Erythroblast (primary cell): ENCODE results near the gene FANCF.

Experiments used
- GATA1 ChIP-seq: IDR thresholded peaks from 2 replicates; pipeline ENCODE4 v1.6.1; 2011; ENCODE audit warnings: low read depth, mild to moderate bottlenecking, control low read depth, low read length, moderate library complexity
- POLR2A ChIP-seq: IDR thresholded peaks from 2 replicates; pipeline ENCODE4 v1.6.1; 2011; ENCODE audit warnings: mild to moderate bottlenecking, low read length

GRCh38 chr11:22577854-22578253 lies 47.8 kb downstream of the FANCF start:
- TF ChIP-seq GATA1 (no peak), POLR2A (no peak)
